GM21825 (cell line): ENCODE measurements around the gene TMTC1.

Source experiments
- ATAC-seq: cut with Tn5 transposase; IDR thresholded peaks from one replicate; pipeline ENCODE4 v1.9.1; 2021; ENCODE audit warnings: mild to moderate bottlenecking, moderate library complexity; ENCODE audit not compliant: unreplicated experiment

TMTC1 gene

DNA sequence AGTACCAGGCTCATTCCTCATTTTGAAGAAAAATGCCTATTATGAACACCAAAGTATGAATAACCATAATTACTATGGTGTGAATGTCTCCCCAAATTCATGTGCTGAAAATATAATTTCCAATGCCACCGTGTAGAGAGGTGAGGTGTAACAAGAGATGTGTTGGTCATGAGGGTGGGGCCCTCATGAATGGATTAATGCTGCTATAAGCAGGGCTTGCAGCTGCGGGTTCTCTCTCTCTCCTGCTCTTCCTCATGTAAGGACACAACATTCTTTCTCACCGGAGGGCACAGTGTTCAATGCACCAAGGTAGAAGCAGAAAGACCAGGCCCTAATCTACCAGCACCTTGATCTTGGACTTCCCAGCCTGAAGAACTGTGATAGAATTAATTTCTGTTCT lies 70.0 kb downstream of the TMTC1 start:
- ATAC-seq, result no peak

DNA sequence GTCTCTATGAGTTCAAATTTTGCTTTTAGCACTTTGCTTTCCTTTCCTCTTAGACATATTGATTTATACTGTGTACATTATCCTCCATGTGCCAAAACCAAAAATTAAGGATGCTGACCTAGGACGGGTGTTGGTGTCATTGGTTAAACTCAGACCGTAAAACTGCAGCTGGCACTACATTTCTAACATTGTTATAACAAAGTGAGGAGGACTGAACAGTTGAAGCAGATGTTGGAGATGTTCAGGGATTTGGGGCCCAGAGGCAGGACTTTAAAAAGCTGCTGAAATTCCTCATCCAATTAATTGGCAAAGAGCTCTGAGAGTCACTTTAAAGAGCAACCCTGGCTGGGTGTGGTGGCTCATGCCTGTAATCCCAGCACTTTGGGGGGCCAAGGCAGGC lies 72.4 kb downstream of the TMTC1 start:
- ATAC-seq, result no peak

GRCh38 chr12:29710104-29710503 lies 73.6 kb downstream of the TMTC1 start:
- ATAC-seq, result no peak

GRCh38 chr12:29709496-29710040 lies 74.2 kb downstream of the TMTC1 start:
- no peak for ATAC-seq

- ATAC-seq, result no peak
These were observed 74.7 kb downstream of the TMTC1 start for GRCh38 chr12:29709054-29709453.

DNA sequence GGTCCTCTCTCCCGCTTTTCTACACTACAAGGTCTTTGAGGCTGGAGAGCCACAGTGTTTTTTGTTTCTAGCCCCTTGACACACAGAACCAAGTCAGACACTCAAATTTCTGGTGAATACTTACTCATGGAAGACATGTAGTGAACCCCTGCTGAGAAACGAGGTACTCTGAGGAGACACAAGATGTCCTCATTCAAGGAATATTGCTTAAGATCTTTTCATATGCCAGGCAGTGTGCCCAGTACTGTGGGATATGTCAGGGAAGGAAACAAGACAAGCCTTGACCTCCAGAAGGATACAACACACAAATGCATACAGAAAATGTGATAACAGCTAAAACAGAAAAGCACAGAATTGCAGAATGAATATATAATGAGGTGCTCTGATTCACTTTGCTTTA lies 75.9 kb downstream of the TMTC1 start:
- no peak for ATAC-seq

- ATAC-seq, result no peak
These were observed 77.4 kb downstream of the TMTC1 start for GRCh38 chr12:29706311-29706710.

- ATAC-seq, result no peak
These were observed 80.2 kb downstream of the TMTC1 start for GRCh38 chr12:29703528-29703927.

GRCh38 chr12:29702972-29703371 lies 80.8 kb downstream of the TMTC1 start:
- ATAC-seq, result no peak

- ATAC-seq, result no peak
These were observed 81.5 kb downstream of the TMTC1 start for GRCh38 chr12:29702222-29702621.

GRCh38 chr12:29700761-29701481 lies 82.8 kb downstream of the TMTC1 start:
- no peak for ATAC-seq

DNA sequence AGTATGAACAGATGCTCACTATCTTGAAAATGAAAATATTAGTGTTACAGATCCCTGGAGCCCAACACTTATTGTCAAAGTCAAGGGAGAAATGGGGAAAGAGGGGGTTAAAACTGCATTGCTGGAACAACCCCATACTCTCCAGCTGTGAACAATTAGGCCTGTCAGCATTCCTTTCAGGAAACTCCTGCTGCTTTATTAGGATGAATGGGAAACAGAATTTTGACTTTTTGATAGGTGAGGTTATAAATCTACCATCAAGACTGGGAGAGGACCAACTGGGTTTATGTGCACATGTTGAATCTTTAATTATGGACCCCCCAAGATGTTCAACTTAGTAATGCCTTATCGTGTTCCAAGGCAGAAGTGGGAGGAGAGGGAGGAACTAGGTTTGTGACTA lies 85.0 kb downstream of the TMTC1 start:
- no peak for ATAC-seq

GRCh38 chr12:29695800-29696199 lies 87.9 kb downstream of the TMTC1 start:
- no peak for ATAC-seq

DNA sequence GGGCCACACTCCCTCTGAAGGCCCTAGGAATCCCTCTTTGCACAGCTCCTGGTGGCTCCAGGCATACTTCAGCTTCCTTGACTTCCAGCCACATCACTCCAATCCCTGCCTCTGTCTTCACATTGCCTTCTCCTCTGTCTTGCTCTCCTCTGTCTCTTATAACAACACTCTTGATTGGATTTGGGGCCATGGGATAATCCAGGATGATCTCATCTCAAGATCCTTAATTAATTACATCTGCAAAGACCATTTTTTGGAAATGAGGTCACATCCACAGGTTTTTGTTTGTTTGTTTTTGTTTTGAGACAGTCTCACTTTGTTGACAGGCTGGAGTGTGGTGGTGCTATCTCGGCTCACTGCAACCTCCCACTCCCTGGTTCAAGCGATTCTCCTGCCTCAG lies 88.7 kb downstream of the TMTC1 start:
- ATAC-seq, result no peak

- no peak for ATAC-seq
These were observed 89.7 kb downstream of the TMTC1 start for GRCh38 chr12:29694002-29694401.

- ATAC-seq, result no peak
These were observed 91.5 kb downstream of the TMTC1 start for GRCh38 chr12:29692237-29692636.

GRCh38 chr12:29691161-29691854 lies 92.4 kb downstream of the TMTC1 start:
- ATAC-seq, result no peak

DNA sequence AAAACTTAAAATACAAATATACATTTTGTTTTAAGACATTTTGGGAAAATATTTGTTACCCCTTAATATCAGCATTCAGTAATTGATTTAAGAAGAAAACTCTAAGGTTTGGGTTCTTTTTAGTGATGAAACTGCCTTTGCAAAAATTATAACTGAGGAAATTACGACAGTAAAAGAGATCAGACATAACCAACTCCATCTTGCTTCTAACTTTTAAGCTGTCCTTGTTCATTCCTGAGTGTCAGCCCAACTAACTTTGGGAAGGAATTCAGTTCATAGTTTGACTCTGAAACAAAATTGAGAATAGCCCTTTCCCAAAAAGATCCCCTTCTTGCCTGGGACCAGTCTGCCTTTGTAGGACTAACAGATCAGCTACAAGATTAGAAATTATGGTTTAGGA lies 93.0 kb downstream of the TMTC1 start:
- no peak for ATAC-seq

GRCh38 chr12:29688914-29689313 lies 94.8 kb downstream of the TMTC1 start:
- ATAC-seq, result no peak

DNA sequence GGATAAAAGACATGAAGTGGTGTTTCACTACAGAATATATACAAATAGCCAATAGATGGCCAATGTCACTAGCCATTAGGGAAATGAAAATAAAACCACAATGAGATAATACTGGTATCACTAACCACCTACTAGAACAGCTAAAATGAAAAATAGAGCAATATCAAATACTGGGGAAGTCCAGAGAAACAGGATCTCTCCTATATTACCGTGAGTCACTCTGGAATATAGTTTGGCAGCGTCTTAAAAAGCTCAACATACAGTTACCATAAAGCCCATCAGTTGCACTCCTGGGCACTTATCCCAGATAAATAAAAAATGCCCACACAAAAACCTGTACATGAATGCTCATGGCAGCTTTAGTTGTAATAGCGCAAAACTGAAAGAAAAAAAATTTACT lies 101.7 kb downstream of the TMTC1 start:
- no peak for ATAC-seq

- ATAC-seq, result no peak
These were observed 102.4 kb downstream of the TMTC1 start for GRCh38 chr12:29681370-29681769.

GRCh38 chr12:29676676-29677075 lies 107.1 kb downstream of the TMTC1 start:
- ATAC-seq, result no peak
